HG02798 (cell line): ENCODE results near the gene OR10K2.
"Not testable (repeated sequence)": the region's sequence is repeated elsewhere in the genome, so short reads cannot be mapped to it uniquely, and the experiment has no call there.

ENCODE experiments used
- ATAC-seq: cut with Tn5 transposase; IDR thresholded peaks from one replicate; pipeline ENCODE4 v1.9.1; 2021; ENCODE audit warnings: mild to moderate bottlenecking; ENCODE audit not compliant: unreplicated experiment, poor library complexity

OR10K2 gene, protein sequence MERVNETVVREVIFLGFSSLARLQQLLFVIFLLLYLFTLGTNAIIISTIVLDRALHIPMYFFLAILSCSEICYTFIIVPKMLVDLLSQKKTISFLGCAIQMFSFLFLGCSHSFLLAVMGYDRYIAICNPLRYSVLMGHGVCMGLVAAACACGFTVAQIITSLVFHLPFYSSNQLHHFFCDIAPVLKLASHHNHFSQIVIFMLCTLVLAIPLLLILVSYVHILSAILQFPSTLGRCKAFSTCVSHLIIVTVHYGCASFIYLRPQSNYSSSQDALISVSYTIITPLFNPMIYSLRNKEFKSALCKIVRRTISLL

DNA sequence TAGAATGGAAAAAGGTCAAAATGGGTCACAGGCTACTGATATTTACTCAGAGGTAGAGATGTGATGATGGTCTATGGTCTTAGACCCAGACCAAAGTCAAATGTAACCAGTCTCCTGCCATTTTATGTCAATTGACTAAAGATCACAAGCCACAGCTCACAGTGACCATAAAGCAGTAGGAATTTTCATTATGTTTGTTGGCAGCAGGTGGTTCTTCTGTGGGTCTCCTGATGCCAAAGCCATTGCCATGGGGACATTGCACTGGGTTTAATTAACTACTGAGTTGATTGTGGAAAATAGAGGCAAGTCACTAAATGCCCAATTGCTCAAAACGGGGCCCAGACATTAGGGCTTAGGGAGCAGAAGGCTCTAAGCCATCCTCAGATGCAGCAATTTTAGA, at the start of gene OR10K2:
OR10K2 (minus strand) TSS at position 101 of the 400 bp plus-strand sequence. CDS start 5,371 bp downstream, outside the sequence.
- ATAC-seq = no peak

DNA sequence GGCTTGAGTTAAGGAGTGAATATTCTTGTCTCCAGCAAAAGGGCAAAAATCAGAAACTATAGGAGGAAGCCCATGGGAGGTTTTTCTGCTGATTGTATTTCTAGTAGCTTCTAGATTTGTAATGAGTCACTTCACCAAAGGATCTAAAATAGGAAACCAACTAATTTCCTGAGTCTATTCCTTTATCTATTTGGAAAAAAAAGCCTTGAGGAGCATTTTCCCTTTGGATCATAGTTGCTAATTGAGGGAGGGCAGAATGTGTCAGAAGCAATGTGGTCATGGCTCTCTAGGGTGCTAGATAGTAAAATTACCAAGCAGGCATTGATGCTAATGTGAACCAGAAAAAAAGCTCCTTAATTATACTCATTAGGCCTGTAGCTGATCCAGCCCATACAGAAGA, 45.9 kb upstream of the OR10K2 start, which contains the start of gene OR10R2:
OR10R2 (plus strand) TSS at position 301 of the 400 bp plus-strand sequence. CDS start 106 bp downstream, outside the sequence.
- no peak for ATAC-seq

DNA sequence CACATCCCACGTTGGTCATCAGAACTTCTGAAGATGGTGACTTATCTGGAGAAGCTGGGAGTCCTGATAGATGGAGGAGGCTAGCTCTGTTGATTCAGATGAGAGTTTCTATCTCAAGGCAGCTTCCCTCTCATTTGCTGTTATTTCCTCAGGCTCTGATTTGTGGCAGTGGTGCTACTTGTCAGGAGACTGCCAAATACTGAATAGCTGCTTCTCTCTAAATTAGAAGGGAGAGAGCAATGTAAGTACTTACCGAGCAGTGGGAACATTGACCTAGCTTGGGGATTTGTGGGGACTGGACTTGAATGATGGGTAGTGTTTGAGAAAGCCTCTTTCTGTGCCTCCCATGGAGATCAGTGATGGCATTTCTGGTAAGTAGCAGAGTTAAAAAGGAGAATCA, 35.5 kb upstream of the OR10K2 start, which contains the start of gene OR10K1:
OR10K1 (plus strand) TSS at position 301 of the 400 bp plus-strand sequence. CDS start 3,728 bp downstream, outside the sequence.
- no peak for ATAC-seq

DNA sequence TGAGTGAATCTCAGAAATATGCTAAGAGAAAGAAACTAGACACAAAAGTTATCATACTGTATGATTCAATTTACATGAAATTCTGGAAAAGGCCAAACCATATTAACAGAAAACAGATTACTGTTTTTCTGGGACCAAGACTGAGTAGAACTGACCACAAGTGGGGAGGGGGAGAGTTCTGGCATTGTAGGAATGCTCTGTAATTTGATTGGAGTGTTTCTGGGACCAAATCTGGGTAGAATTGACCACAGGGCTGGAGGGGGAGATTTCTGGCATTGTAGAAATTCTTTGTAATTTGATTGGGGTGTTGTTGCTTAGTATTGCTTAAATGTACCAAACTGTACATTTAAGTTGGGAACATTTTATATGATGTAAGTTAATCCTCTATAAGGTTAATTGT, 32.2 kb upstream of the OR10K2 start:
- ATAC-seq = no peak

DNA sequence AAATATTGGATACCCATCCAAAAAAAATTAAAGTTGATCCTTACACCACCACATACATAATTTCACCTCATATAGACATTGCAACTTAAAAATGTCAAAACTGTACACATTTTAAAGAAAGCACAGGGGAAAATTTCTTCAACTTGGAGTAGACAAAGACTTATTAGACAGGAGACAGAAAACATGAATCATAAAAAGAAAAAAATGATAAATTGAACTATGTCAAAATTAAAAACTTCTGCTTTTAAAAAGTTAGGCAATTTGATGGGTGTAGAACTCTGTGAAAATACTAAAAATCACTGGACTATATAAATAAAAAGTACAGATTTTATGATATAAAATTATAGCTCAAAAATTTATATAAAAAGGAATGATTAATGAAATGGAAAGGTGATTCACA, 31.2 kb upstream of the OR10K2 start:
- no peak for ATAC-seq

DNA sequence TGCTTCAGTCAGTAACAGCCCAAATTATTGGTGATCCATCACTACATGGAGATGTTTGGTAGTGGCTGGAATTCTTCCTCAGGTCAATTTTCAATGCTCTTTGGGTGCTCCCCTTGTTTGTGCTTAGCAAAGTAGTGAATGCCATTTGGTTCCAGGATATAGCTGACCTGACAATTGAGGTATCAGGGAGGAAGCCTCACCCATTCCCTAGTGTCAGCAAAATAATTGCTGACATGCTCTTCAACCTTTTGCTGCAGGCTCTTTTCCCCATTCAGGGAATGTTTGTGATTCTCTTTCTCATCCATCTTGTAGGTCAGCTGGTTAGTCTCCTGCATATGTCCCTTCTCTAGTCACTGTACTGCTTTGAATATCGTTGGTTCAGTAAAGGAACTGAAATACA, 28.5 kb upstream of the OR10K2 start:
- ATAC-seq = no peak

DNA sequence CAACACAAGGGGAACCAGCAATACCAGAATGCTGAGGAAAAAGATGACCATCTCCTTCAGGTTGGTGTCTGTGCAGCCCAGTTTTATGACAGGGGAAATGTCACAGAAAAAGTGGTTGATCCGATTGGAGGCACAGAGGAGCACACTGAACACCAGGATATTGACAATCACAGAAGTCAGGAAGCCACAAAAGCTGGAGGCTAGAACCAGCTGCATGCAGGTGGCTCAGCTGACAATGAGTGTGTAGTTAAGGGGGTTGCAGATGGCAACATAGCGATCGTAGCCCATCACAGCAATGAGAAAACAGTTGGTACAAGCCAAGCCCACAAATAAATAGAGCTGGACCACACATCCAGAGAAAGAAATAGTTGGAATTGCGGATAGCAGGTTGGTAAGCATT, 19.3 kb upstream of the OR10K2 start:
- ATAC-seq = no peak

DNA sequence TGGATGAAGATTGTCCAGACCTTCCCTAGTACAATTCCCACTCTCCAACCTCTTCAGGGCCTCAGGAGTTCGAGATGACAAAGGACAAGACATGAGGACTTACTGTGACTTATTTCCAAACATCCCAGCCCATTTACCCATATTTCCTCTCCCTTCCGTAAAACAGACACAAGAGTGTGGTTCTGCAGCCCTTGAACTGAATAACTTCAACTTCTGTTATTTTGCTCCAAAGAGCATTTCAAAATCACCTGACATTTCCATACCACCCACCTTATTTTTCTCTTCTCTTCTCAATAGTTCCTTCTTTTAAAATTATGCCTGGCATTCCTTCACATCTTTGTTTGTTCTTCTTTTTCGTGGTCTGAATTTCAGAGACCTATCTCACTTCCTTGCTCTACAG, 8.7 kb upstream of the OR10K2 start:
- ATAC-seq = no peak

DNA sequence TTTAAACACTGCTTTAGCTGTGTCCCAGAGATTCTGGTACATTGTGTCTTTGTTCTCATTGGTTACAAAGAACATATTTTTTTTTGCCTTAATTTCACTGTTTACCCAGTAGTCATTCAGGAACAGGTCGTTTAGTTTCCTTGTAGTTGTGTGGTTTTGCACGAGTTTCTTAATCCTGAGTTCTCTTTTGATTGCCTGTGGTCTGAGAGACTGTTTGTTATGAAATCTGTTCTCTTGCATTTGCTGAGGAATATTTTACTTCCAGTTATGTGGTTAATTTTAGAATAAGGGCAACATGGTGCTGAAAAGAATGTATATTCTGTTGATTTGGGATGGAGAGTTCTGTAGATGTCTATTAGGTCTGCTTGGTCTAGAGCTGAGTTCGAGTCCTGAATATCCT, 4.1 kb upstream of the OR10K2 start:
- ATAC-seq = not testable (repeated sequence)

DNA sequence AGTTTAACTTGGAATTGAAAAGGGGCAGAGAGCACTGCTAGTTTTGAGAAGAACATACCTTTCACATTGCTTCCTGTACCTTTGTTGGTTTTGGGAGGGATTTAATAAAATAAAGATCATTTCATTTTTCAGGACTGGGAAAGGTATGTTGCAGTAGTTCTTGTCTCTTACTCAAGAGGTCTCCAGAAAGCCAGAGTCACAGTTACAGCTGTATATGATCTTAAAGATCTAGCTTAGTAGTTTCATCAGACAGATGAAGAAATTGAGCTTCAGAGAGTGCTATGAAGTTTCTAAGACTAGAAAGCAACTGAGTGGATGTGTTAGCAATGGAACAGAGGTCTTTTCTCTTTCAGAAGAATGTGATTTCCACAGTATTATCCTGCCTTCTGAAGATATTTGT, 1.0 kb downstream of the OR10K2 start:
- no peak for ATAC-seq

DNA sequence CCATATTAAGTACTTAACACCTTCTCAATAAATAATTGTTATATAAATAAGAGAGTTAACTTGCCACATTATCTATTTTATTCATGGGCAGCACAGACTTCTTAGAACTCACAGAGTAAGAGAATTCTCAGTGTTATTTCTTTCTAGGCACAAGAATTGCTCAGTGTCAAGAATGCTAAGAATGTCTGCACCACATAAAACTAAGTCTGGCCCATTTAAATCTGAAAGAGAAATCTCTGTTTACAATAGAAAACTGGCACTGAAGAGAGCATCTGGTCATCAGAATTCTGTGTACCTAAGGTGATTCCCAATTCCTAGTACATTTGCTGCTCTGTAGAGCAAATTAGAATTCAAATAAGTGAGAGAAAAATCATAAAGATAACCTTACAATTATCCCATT, 3.8 kb downstream of the OR10K2 start:
- ATAC-seq = no peak

DNA sequence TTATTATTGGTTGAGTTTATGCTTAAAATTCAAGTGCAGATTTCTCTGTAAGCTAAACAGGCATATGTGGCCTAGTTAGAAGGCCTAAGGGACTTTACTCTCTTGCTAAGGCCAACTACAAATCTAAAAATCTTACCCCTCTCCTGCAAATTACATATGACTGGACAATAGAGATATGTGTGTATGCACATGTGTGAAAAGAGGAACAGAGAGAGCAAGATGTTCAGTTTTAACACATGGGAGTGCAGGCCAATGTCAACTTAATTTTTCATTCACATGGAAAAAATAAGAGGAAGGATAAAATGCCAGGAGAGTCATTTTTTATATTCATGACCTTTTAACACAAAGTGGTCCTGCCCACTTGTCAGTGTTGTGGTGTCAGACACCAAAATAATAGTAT, 8.5 kb downstream of the OR10K2 start:
- no peak for ATAC-seq

DNA sequence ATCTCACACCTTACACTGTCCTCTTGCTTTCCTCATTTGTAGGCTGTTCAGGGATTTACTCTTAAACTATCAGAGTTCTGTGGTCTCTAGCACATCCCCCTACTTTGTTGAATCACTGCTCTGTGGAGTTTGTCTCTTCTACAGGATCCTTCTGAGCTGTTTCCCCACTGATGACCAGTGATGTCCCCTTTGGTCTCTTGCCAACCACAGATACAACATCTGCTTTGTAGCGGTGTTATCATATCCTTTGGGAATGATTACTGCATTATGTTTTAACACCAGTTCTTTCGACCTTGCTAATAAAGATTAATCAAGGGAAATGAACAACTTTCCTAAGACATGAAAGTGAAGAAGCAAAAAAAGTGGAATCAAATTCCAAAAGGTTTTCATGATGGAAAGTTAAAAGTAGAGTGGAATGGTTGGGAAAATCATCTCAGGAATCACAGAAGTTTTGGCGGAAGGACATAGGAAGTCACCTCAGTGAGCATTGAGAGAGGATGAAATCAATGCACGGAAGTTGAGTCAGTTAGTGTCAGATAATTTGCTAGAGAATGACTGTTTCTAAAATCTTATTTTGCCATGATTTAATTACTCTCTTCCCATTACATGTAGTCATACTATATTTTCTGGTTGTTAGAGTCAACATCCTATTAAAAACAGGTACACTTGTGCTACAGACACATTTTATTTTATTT, 11.2 kb downstream of the OR10K2 start:
- ATAC-seq = no peak

DNA sequence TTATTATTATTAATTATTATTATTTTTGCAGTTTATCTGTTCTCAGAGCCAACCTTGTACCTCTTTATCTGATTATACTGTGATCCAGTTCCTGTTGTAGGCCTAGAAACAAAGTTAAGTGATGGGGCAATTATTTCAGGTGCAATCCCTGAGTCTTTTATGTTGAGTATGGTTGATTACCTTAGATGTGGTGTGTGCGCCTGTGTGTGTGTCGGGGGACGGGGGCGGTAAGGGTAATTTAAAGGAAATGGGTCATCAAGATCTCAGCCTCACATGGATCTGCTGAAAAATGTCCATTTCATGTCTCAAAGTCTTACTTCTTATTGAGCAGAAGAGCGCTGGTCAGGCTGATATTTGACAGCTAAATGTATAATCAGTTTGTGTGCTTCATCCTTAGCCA, 18.9 kb downstream of the OR10K2 start:
- no peak for ATAC-seq

DNA sequence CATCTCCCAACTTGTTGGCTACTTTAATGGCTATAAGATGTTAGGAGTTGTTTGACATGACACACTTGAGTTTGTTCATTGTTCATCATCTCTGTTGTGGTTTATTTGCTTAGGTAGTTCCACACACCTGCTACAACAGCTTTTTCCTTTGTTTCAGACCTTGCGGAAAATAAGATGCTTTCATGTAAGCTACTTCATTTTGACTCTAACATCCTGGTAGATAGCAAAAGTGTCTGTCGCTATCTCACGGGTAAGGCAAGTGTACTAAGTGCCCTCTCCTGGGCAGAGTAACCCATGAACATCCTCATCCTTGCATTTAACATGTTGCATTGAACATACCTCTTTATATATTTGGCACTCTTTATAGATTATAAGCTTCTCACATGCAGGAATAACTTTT, 25.2 kb downstream of the OR10K2 start:
- no peak for ATAC-seq

DNA sequence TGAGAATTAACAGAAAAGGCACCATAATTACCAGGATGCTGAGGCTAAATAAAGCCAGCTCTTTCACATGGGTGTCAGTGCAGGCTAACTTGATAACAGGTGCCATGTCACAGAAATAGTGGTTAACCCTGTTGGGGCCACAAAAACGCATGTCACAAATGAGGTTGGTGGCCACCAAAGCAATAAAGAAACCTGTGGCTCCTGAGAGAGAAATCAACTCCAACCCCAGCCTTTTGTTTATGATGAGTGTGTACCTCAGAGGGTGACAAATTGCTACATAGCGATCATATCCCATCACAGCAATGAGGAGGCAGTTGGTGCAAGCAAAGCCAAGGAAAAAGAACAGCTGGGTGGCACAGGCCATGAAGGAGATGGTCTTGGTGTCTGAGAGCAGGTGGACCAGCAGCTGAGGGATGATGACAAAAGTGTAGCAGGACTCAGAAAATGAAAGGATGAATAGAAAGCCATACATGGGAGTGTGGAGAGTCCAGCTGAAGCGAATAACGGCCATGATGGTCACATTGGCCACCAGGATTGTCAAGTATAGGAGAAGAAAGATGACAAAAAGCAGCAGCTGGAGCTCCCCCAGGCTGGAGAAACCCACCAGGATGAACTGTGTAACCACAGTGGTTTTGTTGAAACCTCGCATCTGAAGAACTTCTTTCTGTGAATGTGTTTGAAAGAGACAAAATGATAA, 27.1 kb downstream of the OR10K2 start, which contains the start of gene OR10T2:
OR10T2 (minus strand) TSS at position 649 of the 697 bp plus-strand sequence; CDS start at position 649, 0 bp downstream.
- no peak for ATAC-seq

DNA sequence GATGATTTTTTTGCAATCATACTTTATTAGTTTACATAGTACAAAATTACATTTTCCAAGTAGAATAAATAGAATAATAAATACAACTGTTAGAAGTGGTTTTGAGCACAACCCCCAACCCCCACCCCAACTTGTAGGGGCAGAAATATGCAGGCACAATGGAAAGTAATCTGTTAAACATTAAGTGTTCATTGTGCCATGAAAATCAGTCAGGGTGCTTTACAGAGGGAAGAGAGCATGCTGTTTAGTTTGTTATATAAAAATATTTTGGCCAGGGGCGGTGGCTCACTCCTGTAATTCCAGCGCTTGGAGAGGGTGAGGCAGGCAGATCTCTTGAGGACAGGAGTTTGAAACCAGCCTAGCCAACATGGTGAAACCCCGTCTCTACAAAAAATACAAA, 29.4 kb downstream of the OR10K2 start:
- ATAC-seq = no peak

DNA sequence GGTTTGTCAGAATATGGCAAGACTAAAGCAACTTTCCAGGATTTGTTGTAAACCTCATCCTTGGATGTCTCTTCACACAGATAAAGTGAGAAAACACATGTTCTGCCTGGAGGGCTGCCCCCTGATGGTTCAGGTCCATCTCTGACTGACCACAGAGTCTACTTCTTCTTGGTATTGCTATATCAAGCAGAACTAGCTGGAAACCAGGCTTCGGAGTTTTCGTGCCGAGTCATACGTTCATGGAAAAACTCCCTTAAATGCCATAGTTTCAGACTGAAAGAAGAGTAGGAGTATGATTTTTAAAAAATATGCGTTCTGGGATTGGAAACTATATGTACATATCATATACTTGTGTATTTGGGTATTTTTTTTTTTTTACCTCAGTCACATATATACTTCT, 32.6 kb downstream of the OR10K2 start:
- no peak for ATAC-seq

DNA sequence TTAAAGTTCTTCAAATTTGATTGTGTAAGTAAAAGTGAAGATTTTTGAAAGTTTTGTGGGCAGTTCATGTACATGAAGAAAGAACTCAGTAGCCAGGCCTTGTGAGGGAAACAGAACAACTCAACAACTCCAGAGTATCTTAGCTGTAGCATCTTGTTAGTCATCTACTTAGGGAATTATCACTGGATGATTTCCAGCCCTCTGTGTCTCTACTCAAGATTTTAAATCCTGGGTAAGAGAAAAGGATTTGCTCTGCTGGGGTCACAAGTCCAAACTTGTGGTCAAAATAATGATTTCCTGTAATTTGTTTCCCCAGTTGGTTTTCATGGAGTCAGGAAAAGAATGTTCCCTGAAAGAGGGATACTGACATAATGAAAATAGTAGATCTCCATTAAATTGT, 34.9 kb downstream of the OR10K2 start:
- no peak for ATAC-seq

DNA sequence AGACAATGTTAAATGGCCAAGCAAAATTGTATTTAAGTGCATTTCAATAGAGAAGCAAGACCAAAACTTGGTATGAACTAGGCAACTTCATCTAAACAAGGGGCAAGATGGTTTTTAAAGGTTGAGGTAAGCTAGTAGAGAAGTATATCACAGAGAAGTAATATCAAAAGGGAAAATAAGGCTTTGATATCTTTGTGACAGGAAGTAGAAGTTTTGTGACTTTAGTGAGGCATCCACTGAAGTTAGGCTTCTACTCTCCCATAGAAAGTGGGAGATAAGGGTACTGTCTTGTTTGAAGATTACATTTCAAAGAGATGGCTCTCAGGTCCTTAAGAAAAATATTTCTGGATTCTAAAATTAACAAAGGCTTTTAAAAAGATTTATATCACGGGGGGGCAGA, 35.7 kb downstream of the OR10K2 start:
- ATAC-seq = no peak

DNA sequence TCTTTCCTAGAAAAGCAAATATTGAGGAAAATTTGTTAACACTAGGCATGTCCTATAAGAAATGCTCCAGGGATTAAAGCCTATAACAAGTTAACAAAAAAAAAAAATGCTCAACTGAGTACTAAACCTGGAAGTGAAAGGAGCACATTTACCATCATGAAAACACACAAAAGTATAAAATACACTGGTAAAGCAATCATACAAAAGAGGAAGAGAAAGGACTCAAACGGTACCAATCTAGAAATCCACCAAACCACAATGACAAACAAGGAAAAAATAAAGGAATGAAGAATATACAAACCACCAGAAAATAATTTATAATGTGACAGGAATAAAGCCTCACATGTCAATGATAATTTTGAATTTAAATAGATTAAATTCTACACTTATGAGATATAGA, 51.2 kb downstream of the OR10K2 start:
- ATAC-seq = no peak
